Muscle layer of colon (tissue), 2 donors: ENCODE results near the gene ATP2A2.
"Not testable (repeated sequence)": the region's sequence is repeated elsewhere in the genome, so short reads cannot be mapped to it uniquely, and the experiment has no call there.

Experiments used
- H3K27ac ChIP-seq: one replicate; pipeline ENCODE4 v1.7.0; 2013; ENCODE audit warnings: low read depth, mild to moderate bottlenecking, low read length, moderate library complexity
- H3K27me3 ChIP-seq, 2 donors: one replicate each; pipeline ENCODE4 v1.7.0; 2013; ENCODE audit warnings: low read length in 2 of 2, mild to moderate bottlenecking in 2 of 2; ENCODE audit not compliant: insufficient read depth in 2 of 2, control insufficient read depth in 1 of 2
- H3K36me3 ChIP-seq: one replicate; pipeline ENCODE4 v1.7.0; 2013; ENCODE audit warnings: mild to moderate bottlenecking, low read length; ENCODE audit not compliant: insufficient read depth
- H3K4me1 ChIP-seq: one replicate; pipeline ENCODE4 v1.7.0; 2013; ENCODE audit warnings: mild to moderate bottlenecking, low read length; ENCODE audit not compliant: insufficient read depth
- H3K4me3 ChIP-seq, 2 donors: one replicate each; pipeline ENCODE4 v1.7.0; 2013; ENCODE audit warnings: low read length in 2 of 2, low read depth in 1 of 2, mild to moderate bottlenecking in 1 of 2, moderate library complexity in 1 of 2
- H3K9ac ChIP-seq: one replicate; pipeline ENCODE4 v1.7.0; 2013; ENCODE audit warnings: low read length
- H3K9me3 ChIP-seq: one replicate; pipeline ENCODE4 v1.7.0; 2013; ENCODE audit warnings: mild to moderate bottlenecking, low read length
- donor health status: abdominal sarcoma.
- donor health status: Adenocarcinoma of cecum.

The ATP2A2 gene

GRCh38 chr12:110248096-110248447 lies 33.0 kb upstream of the ATP2A2 start:
- H3K36me3 ChIP-seq = no peaks in the 10 kb centered on the region
- H3K4me3 ChIP-seq = no peak overlapping the region
- no peaks in the 10 kb centered on the region for H3K9me3 ChIP-seq
- peaks cover 43% of the 10 kb centered on the region for H3K4me1 ChIP-seq
- no peak overlapping the region for H3K27ac ChIP-seq
- H3K9ac ChIP-seq = no peak overlapping the region
- H3K27me3 ChIP-seq = no peaks in the 10 kb centered on the region

- no peak overlapping the region for H3K27ac ChIP-seq
- H3K36me3 ChIP-seq = no peaks in the 10 kb centered on the region
- no peaks in the 10 kb centered on the region for H3K27me3 ChIP-seq
- H3K4me1 ChIP-seq = peaks cover 43% of the 10 kb centered on the region
- no peak overlapping the region for H3K4me3 ChIP-seq
- no peaks in the 10 kb centered on the region for H3K9me3 ChIP-seq
- H3K9ac ChIP-seq = no peak overlapping the region
These were observed 31.9 kb upstream of the ATP2A2 start for GRCh38 chr12:110249105-110249504.

GRCh38 chr12:110249716-110250225 lies 31.3 kb upstream of the ATP2A2 start:
- H3K27me3 ChIP-seq = no peaks in the 10 kb centered on the region

GRCh38 chr12:110251381-110251780 lies 29.7 kb upstream of the ATP2A2 start:
- Histone ChIP-seq H3K9ac (no peak overlapping the region), H3K27ac (no peak overlapping the region), H3K36me3 (no peaks in the 10 kb centered on the region), H3K9me3 (no peaks in the 10 kb centered on the region), H3K27me3 (no peaks in the 10 kb centered on the region), H3K4me3 (no peak overlapping the region), H3K4me1 (peaks cover 39% of the 10 kb centered on the region)

More at GRCh38 chr12:110249716-110250225, 31.3 kb upstream of the ATP2A2 start:
- Histone ChIP-seq H3K27ac (no peak overlapping the region), H3K36me3 (no peaks in the 10 kb centered on the region), H3K9ac (no peak overlapping the region), H3K9me3 (no peaks in the 10 kb centered on the region), H3K4me1 (peaks cover 43% of the 10 kb centered on the region), H3K4me3 (no peak overlapping the region)

- no peak overlapping the region for H3K27ac ChIP-seq
- H3K4me3 ChIP-seq = no peak overlapping the region
- no peaks in the 10 kb centered on the region for H3K9me3 ChIP-seq
- H3K36me3 ChIP-seq = no peaks in the 10 kb centered on the region
- H3K27me3 ChIP-seq = no peaks in the 10 kb centered on the region
- H3K9ac ChIP-seq = no peak overlapping the region
- peaks cover 26% of the 10 kb centered on the region for H3K4me1 ChIP-seq
These were observed 28.3 kb upstream of the ATP2A2 start for GRCh38 chr12:110252716-110253115.

DNA sequence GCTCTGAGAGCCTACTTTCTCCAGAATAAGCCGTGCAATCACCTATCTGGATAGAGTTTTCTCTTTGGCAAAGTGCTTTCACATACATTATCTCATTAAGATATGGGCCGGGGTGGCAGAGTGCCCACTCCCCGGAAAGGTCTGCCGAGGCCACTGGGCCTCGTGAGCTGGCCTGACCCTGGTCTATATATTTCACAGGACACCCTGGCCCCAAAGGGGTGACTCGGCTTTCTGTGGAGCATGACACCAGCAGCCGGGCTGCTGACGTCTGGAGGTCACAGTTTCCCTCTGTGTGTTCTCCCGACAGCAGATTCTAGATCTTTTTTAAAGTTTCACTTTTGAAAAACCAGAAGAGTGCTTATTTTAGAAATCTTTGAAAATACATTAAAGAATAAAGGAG lies 27.9 kb upstream of the ATP2A2 start:
- H3K27ac ChIP-seq = peak overlapping the region; percentile 1
- no peaks in the 10 kb centered on the region for H3K36me3 ChIP-seq
- H3K9ac ChIP-seq = no peak overlapping the region
- no peaks in the 10 kb centered on the region for H3K9me3 ChIP-seq
- H3K4me3 ChIP-seq = no peak overlapping the region
- no peaks in the 10 kb centered on the region for H3K27me3 ChIP-seq
- H3K4me1 ChIP-seq = peaks cover 21% of the 10 kb centered on the region

DNA sequence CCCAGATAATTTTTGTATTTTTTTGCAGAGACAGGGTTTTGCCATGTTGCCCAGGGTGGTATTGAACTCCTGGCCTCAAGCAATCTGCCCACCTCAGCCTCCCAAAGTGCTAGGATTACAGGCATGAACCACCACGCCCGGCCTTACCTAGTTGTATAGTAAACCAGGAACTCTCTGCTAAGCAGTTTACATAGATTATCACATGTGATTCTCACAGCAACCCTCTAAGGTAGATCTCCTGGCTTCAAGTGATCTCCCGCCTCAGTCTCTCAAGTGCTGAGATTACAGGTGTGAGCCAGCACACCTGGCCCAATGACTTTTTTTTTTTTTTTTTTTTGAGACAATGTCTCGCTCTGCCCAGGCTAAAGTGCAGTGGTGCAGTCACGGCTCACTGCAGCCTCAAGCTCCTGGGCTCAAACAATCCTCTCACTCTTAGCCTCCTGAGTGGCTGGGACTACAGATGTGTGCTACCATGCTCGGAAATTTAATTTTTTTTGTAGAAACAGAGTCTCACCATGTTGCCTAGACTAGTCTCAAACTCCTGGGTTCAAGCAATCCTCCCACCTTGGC lies 26.0 kb upstream of the ATP2A2 start:
- H3K4me3 ChIP-seq = no peak overlapping the region
- no peaks in the 10 kb centered on the region for H3K9me3 ChIP-seq
- no peaks in the 10 kb centered on the region for H3K27me3 ChIP-seq
- no peak overlapping the region for H3K27ac ChIP-seq
- H3K9ac ChIP-seq = no peak overlapping the region
- no peaks in the 10 kb centered on the region for H3K36me3 ChIP-seq
- peaks cover 2% of the 10 kb centered on the region for H3K4me1 ChIP-seq

DNA sequence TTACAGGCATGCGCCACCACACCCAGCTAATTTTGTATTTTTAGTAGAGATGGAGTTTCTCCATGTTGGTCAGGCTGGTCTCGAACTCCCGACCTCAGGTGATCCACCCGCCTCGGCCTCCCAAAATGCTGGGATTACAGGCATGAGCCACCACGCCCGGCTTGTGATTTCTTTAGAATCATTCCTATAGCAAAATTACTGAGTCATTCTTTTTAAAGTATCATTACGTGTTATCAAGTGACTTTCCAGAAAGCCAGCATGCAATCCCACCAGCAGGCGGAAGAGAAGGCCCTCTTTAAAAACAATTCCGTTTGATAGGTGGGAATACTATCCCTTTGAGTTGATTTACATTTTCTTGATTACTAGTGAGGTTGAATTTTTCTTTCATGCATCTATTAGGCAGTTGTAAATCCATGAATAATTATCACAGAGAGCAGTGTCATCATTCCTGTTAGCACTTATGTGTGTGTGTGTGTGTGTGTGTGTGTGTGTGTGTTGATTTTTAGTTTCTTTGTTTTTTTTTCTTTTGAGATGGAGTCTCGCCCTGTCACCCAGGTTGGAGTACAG lies 25.1 kb upstream of the ATP2A2 start:
- not testable (repeated sequence) for H3K27ac ChIP-seq

GRCh38 chr12:110256780-110257431 lies 24.1 kb upstream of the ATP2A2 start:
- no peaks in the 10 kb centered on the region for H3K27me3 ChIP-seq
- no peak overlapping the region for H3K4me3 ChIP-seq
- no peaks in the 10 kb centered on the region for H3K36me3 ChIP-seq
- H3K9me3 ChIP-seq = no peaks in the 10 kb centered on the region
- H3K9ac ChIP-seq = no peak overlapping the region
- H3K4me1 ChIP-seq = no peaks in the 10 kb centered on the region
- no peak overlapping the region for H3K27ac ChIP-seq

More for the DNA sequence above, 25.1 kb upstream of the ATP2A2 start:
- H3K27me3 ChIP-seq, H3K9me3 ChIP-seq, H3K9ac ChIP-seq, H3K4me1 ChIP-seq, H3K4me3 ChIP-seq, H3K36me3 ChIP-seq: not testable (repeated sequence)

DNA sequence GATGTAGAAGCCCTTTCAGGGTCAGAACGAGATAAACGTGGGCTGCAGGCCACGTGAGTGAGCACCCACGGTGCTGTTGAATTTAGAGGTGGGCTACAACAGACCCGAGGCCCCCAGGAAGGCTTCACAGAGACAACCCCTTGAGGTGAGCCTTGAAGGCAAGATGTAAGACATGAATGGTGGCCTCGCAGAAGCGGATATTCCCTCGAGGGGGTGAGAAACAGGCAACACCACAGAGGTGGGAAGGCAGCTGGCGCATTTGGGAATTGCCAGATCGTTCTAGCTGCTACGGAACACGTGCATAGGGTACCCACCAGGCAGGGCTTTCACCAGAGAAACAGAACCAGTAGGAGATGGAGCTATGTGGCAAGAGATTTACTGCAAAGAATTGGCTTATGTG lies 22.6 kb upstream of the ATP2A2 start:
- Histone ChIP-seq H3K9ac (no peak overlapping the region), H3K4me1 (no peaks in the 10 kb centered on the region), H3K27me3 (no peaks in the 10 kb centered on the region), H3K4me3 (no peak overlapping the region), H3K36me3 (no peaks in the 10 kb centered on the region), H3K27ac (no peak overlapping the region), H3K9me3 (no peaks in the 10 kb centered on the region)

- Histone ChIP-seq H3K4me1 (peaks cover 12% of the 10 kb centered on the region), H3K9ac (no peak overlapping the region), H3K36me3 (no peaks in the 10 kb centered on the region), H3K27me3 (no peaks in the 10 kb centered on the region), H3K9me3 (no peaks in the 10 kb centered on the region), H3K27ac (no peak overlapping the region), H3K4me3 (no peak overlapping the region)
These were observed 18.3 kb upstream of the ATP2A2 start for GRCh38 chr12:110262442-110263388.
